Stimulated activated CD4-positive, alpha-beta T cell treated with anti-CD3 and anti-CD28 coated beads, TNF-alpha, amount 100 ng/mL, for 48 hours (primary cell): ENCODE data around the gene BCAN.

Experiments used
- DNase-seq, 3 donors: peaks; one replicate each; pipeline ENCODE4 v3.0.0-alpha.2; 2020; ENCODE audit warnings: low read depth in 3 of 3

BCAN gene

DNA sequence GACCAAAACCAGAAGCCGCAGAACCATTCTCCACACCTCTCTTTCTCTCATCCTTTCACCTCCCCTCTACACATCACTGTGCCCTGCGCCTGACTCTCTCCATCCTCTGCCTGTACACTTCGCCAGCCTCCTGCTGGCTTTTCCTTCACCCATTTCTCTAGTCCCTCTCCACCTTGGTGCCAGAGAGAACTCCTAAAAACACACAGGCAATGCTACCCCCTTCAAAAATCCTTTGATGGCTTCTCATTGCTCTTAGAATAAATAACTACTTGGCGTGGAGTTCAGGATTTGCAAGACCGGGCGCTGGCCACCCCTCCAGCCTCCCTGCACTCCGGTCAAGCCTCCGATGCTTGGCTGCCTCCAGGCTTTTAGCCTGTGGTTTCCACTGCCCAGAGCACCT is 54.8 kb downstream of the BCAN start:
- no peak for DNase-seq

DNA sequence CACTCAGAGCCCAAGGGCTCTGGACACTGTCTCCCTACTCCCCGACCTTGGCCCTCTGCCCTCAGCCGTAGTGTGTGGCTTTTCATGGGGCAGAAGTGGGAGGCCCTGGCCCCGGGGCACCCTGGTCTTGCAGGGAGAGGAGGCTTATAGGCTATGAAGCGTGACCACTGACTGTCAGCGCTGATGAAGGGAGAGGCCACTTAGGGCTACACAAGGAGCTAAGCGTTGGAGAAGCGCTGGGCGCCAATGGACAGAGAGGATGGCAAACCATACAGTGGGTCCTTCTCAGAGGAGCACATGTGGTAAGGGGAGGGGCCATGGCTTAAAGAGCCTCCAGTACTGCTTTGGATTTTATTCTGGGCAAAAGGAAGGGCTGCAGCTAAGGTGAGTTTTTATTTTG is 55.6 kb downstream of the BCAN start:
- no peak for DNase-seq

DNA sequence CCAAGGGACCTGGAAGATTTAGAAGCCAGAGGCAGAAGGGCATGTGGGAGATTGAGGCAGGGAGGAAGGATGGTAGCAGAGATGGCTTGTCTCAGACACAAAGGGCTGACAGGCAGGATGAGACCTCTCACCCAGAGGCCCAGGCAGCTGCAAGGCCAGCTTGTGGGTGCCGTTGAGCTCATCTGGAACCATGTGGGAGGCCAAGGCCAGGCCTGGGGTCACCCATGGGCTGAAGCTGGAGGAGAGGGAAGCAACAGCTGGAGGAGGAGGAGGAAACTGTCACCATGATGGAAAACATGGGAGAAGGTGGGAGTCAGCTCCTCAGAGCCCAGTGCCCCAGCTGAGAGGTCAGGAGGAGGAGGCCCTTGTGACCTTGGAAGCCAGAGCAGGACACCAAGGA is 57.1 kb downstream of the BCAN start:
- no peak for DNase-seq

DNA sequence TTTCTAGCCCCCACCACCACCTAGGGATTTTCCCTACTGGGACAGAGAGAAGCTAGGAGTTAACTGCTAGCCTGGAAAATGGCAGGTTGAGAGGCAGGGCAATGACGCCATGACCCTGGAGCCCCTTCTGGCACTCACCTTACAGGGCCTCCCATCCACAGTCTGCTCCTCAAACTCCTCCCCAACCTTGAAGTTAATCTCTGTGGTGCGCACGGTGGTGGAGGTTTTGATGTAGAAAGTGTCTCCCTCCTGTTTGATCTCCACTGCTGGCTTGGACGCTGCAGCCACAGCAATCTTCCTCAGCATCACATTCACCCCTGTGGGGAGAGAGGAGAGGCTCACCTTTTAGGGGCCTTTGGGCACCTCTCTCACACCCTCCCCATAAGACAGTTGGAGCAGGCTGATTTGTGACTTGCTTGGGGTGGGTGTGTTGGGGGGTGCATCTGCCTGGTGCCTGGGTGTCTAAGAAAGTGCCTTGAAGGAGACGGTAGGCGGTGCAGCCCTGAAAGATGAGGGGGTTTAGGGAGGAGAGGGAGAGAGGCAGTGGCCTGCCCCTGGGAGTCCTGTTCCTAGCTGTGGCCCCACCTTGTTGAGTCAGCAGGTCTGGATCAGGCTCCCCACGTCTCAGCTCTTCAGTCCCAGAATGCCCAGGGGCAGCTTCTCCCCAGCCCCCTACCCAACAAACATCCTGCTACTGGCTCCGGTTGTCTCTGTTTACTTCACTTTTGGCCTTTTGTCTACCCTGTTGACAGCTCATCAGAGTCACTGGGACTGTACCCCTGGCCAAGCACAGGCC is 59.0 kb downstream of the BCAN start:
- no peak for DNase-seq

DNA sequence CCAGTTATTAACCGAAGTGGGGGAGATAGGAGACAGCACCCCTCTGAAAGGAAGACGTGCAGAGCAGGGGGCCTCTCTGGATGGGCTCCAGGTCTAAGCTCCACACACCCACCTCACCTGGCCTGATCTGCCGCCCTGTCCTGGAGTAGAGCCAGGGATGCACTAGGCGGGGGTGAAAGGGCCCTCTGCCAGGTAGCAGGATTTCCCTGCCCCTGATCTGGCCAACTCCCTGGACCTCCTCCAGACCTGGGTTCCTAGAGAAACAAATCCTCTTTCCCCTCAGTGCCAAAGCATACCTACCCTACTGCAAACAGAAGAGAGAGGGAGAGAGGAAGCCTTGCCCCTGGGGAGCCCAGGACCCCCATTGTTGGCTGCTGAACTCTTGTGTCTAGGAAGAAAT is 61.4 kb downstream of the BCAN start:
- no peak for DNase-seq

DNA sequence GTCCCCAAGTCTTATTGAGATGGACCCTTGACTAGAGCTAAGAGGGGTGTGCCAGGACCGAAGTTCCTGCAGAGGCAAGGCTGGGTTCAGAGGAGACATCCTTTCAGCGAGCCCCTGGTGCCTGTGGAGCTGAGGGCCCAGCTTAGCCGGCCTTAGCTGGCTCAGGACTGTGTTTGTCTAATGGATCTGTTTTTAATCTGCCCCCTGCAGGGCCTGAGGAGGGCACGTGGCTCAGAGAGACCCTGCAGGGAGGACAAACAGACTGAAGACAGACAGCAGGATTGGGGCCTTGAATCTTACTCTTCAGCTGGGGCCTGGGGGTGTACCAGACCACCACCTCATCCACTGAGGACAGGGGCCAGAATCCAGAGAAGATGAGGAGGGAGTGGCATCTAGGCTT is 61.8 kb downstream of the BCAN start:
- no peak for DNase-seq

DNA sequence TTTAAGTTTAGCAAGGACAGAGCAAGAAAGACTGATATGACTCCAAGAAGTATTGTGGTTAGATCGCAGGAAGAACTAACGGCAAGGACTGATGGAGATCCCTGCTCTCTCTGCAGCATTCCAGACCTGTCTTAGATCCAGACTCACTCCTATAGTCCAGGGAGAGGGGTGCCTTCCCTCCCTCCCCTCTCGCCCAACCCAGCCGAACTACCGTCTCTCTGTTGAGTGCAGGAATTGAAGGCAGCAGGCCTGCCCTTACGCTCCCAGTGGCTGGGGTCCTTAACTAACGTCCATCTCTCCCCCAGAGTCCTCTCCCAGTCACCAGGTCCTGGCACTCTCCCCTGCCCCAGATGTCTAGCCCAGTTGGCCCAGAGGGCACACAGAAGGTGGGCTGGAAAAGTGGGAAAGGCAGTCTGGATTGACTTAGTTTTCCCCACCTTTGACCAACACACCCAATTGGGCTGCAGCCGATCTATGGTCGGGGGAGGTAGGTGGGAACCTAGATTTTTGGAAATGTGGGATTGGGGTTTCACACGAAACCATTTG is 62.3 kb downstream of the BCAN start:
- DNase-seq, result no peak

DNA sequence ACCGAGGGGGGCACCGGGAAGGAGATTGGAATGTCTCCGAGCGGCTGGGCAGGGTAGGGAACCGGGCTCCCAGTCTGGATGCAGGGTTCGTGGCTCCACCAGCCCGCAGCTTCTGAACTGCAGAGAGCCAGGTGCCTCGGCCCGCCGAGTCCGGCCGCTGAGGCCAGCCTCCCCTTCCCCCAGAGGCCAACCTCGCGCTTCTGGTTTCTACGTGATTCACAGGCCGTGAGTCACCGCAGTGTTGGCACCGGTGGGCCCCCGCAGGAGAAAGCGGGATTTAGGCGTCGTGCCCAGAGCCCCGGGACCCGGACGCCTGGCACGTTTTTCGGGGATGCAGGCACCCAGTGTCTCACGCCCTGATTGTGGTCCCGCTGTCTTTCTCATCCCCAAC is 63.0 kb downstream of the BCAN start:
- DNase-seq, result peak in 1 of 3 donors; percentile 46

DNA sequence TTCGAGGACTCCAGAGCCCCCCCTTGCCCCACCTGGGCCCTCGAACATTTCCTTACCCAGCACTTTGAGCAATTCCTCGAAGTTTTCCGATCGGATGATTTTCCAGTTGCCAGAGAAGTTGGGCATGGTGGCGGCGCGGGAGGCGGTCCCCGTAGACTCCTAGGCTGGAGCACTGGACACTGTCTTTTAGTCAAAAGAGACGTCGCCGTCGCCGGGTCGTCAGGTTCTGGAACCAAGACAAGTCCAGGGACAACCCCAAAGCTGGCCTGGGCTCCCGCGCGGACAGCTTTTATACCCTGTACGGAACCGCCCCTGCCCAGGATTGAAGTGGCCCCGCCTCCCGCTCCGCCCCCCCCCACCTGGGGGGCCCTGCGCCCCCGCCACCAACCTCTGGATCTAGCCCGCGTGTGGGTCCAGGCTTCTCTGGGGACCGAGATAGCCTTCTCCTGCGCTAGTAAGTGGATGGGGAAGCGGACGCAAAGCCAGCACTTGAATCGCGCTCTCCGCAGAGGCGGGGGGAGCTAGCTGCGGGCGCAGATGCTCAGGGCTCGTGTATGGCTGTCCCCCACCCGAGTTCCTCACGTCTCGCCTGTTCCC is 63.5 kb downstream of the BCAN start, which contains the start of gene CRABP2:
TSS of gene CRABP2 (minus strand) at position 263 of the 597 bp plus-strand sequence. CDS start at position 126, 137 bp downstream.
- DNase-seq, result no peak

DNA sequence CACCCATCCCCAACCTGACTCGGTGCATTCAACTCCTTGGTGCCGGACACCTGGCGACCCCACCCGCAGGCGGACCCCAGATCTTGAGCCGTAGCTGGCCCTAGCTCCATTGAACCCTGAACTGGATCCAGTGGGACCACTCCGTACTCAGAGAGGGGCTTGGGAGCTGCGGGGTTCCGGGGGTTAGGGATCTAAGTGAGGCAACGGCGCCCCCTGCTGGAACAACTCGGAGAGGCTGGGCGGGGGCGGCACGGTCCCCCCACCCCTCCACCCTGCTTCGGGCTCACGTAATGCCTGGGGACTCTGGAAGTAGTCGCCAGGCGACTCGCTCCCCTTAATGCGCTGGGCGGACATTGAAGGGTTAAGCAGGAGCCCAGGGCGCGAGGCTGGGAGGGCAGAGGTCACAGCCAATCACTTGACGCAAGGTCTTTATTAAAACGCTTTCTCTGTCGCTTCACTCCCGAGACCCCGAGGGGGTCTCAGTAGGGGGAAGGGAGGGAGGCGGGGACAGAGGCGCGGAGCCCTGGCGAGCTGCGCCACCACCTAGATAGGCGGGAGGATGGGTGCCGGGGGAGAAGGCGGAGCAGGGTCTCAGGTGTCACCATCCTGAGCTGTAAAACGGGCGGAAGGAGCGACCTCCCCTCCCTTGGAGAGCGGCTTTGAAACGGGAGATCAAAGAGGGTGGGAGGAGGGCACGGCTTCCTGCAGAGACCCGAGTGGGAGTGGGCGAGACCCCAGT is 64.2 kb downstream of the BCAN start:
- DNase-seq, result peak; percentile 54 to 80 (median 56)

DNA sequence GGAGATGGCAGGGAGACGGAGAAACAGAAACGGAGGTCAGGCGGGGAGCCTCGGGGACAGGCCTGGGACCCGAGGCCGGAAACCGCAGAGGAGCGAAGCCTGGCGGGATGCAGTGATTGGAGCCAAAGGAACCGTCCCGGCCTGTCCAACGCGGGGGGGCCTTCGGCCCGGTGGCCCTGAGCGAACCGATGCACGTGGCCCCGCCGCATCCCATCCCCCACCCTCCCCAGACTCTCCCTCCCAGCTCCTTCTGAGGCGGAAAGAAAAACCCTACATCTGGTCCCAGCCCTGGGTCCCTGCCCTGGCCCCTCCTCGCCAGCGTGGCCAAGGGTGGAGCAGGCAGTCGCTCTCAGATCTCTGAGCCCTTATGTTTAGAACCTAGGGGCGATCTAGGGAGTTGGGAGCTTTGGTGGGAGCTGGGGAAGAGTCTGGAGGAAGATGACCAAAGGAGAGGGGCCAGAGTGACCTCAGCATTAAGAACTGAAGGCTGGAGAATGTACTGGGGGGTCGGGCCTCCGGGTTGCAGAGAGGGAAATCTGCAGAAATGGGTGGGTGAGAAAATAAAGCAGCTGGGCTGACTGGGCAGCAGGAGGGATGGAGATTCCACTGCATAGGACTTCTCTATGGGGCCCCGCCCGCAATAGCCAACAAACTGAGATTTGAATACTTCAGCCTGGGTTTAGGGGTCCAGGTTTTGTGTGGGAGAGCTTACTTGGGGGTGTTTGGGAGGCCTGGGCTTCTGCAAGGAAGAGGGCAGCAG is 64.9 kb downstream of the BCAN start:
- DNase-seq, result no peak

DNA sequence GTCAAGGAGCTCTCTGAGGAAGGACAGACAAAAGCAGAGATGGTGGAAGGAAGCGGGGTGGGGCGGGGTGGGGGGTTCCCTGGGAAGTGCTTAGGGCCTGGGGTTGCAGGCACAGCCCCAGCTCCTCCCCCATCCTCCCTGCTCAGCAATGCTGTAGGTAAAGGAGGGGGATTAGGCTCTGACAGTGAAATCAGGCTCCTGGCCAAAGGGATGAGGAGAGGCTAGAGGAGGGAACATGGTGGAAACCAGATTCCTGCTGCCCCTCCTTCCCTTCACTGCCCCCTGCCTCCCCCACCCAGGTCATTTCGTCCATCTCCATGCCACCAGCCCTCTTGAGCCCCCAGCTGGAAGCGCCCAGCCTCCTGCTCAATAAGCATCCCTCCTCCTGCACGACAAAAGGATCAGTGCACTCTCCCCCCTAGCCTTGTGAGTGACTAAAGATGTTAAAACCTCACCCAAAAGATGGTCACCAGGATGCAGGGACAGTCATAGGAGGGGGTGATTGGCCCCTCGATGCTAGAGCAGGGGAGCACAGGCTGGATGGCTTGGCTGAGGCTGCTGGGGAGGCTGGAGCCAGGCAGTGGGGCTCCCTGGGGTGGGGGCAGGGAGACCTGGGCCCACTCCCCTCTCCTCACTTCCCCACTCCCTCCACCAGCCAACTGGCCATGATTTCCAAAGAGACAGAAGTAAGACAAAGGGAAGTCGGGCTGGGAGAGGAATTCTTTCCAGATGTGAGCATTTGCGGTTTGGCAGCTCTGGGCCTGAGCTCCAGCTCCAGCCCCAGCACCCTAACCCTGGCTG is 65.7 kb downstream of the BCAN start:
- DNase-seq, result no peak

DNA sequence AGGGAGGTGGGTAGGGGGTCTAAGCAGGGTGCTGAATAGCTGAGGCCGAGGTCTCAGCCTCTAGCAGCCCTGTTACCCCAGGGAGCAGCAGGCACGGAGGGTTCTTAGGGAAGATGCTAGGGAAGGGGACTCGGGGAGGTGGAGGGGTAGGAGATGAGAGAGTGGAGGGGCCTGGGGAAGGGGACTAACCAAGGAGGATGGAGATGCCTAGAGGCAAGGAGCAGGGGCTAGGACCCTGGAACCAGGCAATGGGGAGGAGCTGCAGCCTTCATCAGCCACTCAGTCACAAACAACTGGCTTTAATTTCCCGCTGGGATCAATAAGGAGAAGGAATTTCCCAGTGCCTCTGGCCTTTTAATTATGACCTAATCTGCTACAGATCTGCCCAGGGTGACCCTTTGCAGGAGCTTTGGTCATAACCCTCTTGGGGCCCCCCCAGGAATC is 66.3 kb downstream of the BCAN start:
- DNase-seq, result no peak

DNA sequence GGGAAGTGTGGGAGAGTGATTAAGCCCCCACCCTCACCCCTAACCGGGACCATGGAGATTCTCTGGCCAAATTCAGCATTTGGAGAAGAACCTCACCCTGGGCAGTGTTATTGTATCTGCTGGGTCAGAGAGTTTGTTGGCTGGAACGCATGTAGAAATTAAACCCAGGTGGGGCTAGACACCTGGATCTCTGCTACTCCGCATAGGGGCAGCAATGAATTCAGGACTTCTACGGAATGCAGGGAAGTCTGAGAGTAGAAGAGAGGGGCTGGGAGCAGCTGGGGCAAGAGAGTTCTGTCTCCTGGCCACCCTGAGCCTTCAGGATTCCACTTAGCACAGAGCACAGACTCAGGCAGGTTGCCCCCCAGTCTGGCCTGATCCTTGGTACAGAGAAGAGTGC is 67.1 kb downstream of the BCAN start:
- no peak for DNase-seq
